ENCODE results near the gene ABLIM3. TPM values are rescaled to one million over a fixed set of nuclear protein-coding genes. Genes with fewer than 3 reads are reported as not detected.

The ABLIM3 gene
- total and polyA plus RNA-seq, 9 donors, result 33.2 to 131 (median 109) TPM

- H3K27ac ChIP-seq (ENCODE audit: low read length), result no peak overlapping the region
- no peaks in the 10 kb centered on the region for H3K27me3 ChIP-seq (ENCODE audit: control insufficient read depth, insufficient read depth, low read length)
- no peaks in the 10 kb centered on the region for H3K9me3 ChIP-seq (replicated peaks; ENCODE audit: control insufficient read depth, low read depth, low read length)
- no peak for DNase-seq
- H3K4me1 ChIP-seq (ENCODE audit: control insufficient read depth, insufficient read depth, low read length), result peaks cover 49% of the 10 kb centered on the region
- no peak overlapping the region for H3K4me3 ChIP-seq (ENCODE audit: low read length)
- no CpG with 5 or more reads among the region's 2 CpGs for WGBS (ENCODE audit: insufficient coverage)
- H3K36me3 ChIP-seq (ENCODE audit: control insufficient read depth, insufficient read depth, low read length), result peaks cover 30% of the 10 kb centered on the region
These were observed 75.2 kb downstream of the ABLIM3 start for GRCh38 chr5:149216496-149216895.

- Histone ChIP-seq H3K4me3 (ENCODE audit: low read length) (no peak overlapping the region), H3K4me1 (ENCODE audit: control insufficient read depth, insufficient read depth, low read length) (peaks cover 47% of the 10 kb centered on the region), H3K27ac (ENCODE audit: low read length) (no peak overlapping the region), H3K36me3 (ENCODE audit: control insufficient read depth, insufficient read depth, low read length) (peaks cover 30% of the 10 kb centered on the region), H3K27me3 (ENCODE audit: control insufficient read depth, insufficient read depth, low read length) (no peaks in the 10 kb centered on the region), H3K9me3 (replicated peaks; ENCODE audit: control insufficient read depth, low read depth, low read length) (no peaks in the 10 kb centered on the region)
- DNase-seq, result no peak
- WGBS (ENCODE audit: insufficient coverage), result 63% methylated on average over 2 of the region's 6 CpGs
These were observed 76.0 kb downstream of the ABLIM3 start for GRCh38 chr5:149217096-149217802.

GRCh38 chr5:149217803-149218155 is 76.5 kb downstream of the ABLIM3 start:
- DNase-seq, result no peak
- H3K4me1 ChIP-seq (ENCODE audit: control insufficient read depth, insufficient read depth, low read length), result peaks cover 45% of the 10 kb centered on the region
- no peaks in the 10 kb centered on the region for H3K9me3 ChIP-seq (replicated peaks; ENCODE audit: control insufficient read depth, low read depth, low read length)
- H3K4me3 ChIP-seq (ENCODE audit: low read length), result no peak overlapping the region
- no peak overlapping the region for H3K27ac ChIP-seq (ENCODE audit: low read length)
- WGBS (ENCODE audit: insufficient coverage), result 60% methylated on average over 2 of the region's 3 CpGs
- peaks cover 30% of the 10 kb centered on the region for H3K36me3 ChIP-seq (ENCODE audit: control insufficient read depth, insufficient read depth, low read length)
- no peaks in the 10 kb centered on the region for H3K27me3 ChIP-seq (ENCODE audit: control insufficient read depth, insufficient read depth, low read length)

DNA sequence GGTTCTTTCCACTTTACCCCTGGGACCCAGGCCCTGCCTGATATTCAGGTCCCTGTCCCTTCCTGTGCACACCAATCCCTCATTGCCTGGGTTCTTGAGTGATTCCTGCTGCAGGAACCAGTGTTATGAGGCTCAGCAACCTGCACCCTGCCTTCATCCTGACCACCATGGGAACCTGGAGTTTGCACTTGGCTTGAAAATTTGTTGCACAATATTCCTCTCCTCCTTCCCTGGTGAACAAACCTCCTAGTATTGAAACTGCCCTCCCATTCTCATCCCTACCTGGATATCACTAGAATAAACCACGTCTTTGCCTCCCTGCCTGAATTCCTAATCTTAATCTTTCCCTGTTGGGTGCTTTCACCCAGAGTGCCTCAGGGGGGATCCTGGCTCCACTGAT is 78.3 kb downstream of the ABLIM3 start:
- peaks cover 32% of the 10 kb centered on the region for H3K4me1 ChIP-seq (ENCODE audit: control insufficient read depth, insufficient read depth, low read length)
- no peaks in the 10 kb centered on the region for H3K9me3 ChIP-seq (replicated peaks; ENCODE audit: control insufficient read depth, low read depth, low read length)
- DNase-seq, result no peak
- no peak overlapping the region for H3K27ac ChIP-seq (ENCODE audit: low read length)
- H3K36me3 ChIP-seq (ENCODE audit: control insufficient read depth, insufficient read depth, low read length), result peaks cover 30% of the 10 kb centered on the region
- no peak overlapping the region for H3K4me3 ChIP-seq (ENCODE audit: low read length)
- no peaks in the 10 kb centered on the region for H3K27me3 ChIP-seq (ENCODE audit: control insufficient read depth, insufficient read depth, low read length)
- WGBS (ENCODE audit: insufficient coverage), result 86% methylated on average over 1 of the region's 1 CpG

DNA sequence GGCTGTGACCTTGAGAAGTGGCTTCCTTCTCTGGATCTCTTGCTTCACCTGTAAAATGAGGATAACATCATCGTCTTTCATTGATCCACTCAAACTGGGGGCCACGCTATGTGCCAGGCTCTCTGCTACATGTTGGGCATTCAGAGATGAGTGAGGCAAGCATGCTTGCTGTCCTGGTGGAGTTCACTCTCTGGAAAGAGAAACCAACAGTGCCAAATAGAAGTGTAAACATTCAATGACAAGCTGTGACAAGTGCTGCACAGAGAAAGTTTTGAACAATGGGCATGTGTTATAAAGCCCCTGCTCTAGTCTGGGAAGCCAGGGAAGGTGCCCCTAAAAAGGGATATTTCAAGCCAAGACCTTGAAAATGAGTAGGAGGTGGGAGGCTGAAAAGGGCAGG is 79.5 kb downstream of the ABLIM3 start:
- Histone ChIP-seq H3K4me3 (ENCODE audit: low read length) (no peak overlapping the region), H3K36me3 (ENCODE audit: control insufficient read depth, insufficient read depth, low read length) (peaks cover 27% of the 10 kb centered on the region), H3K27ac (ENCODE audit: low read length) (no peak overlapping the region), H3K4me1 (ENCODE audit: control insufficient read depth, insufficient read depth, low read length) (peaks cover 24% of the 10 kb centered on the region), H3K9me3 (replicated peaks; ENCODE audit: control insufficient read depth, low read depth, low read length) (no peaks in the 10 kb centered on the region), H3K27me3 (ENCODE audit: control insufficient read depth, insufficient read depth, low read length) (no peaks in the 10 kb centered on the region)
- WGBS (ENCODE audit: insufficient coverage), result 100% methylated on average over 1 of the region's 2 CpGs
- no peak for DNase-seq

DNA sequence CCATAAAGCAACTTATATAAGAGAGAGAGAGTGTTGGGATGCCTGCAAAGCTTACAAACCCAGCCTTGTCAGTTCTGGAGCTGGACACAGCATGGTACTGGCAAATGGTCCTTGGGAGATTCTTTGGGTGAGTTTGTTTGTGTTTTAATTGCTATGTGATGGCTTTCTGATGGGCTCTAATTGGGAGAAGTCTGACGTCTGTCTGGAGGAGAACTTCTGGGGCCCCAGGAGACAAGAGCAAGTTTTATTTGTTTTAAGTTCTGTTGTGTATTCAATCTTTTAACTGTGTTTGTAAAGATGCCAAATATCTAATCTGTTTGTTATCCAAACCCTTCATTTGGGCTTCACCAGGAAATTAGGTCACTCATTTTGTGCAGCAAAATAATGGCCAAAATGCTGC is 80.0 kb downstream of the ABLIM3 start:
- Histone ChIP-seq H3K27ac (ENCODE audit: low read length) (no peak overlapping the region), H3K36me3 (ENCODE audit: control insufficient read depth, insufficient read depth, low read length) (peaks cover 25% of the 10 kb centered on the region), H3K4me1 (ENCODE audit: control insufficient read depth, insufficient read depth, low read length) (peaks cover 22% of the 10 kb centered on the region), H3K4me3 (ENCODE audit: low read length) (no peak overlapping the region), H3K27me3 (ENCODE audit: control insufficient read depth, insufficient read depth, low read length) (no peaks in the 10 kb centered on the region), H3K9me3 (replicated peaks; ENCODE audit: control insufficient read depth, low read depth, low read length) (no peaks in the 10 kb centered on the region)
- no peak for DNase-seq
- 0% methylated on average over 1 of the region's 1 CpG for WGBS (ENCODE audit: insufficient coverage)

GRCh38 chr5:149221731-149222342 is 80.5 kb downstream of the ABLIM3 start:
- no peak overlapping the region for H3K27ac ChIP-seq (ENCODE audit: low read length)
- WGBS (ENCODE audit: insufficient coverage), result no CpG with 5 or more reads among the region's 4 CpGs
- H3K4me3 ChIP-seq (ENCODE audit: low read length), result no peak overlapping the region
- peaks cover 17% of the 10 kb centered on the region for H3K4me1 ChIP-seq (ENCODE audit: control insufficient read depth, insufficient read depth, low read length)
- H3K36me3 ChIP-seq (ENCODE audit: control insufficient read depth, insufficient read depth, low read length), result peaks cover 23% of the 10 kb centered on the region
- DNase-seq, result no peak
- H3K27me3 ChIP-seq (ENCODE audit: control insufficient read depth, insufficient read depth, low read length), result no peaks in the 10 kb centered on the region
- H3K9me3 ChIP-seq (replicated peaks; ENCODE audit: control insufficient read depth, low read depth, low read length), result no peaks in the 10 kb centered on the region

DNA sequence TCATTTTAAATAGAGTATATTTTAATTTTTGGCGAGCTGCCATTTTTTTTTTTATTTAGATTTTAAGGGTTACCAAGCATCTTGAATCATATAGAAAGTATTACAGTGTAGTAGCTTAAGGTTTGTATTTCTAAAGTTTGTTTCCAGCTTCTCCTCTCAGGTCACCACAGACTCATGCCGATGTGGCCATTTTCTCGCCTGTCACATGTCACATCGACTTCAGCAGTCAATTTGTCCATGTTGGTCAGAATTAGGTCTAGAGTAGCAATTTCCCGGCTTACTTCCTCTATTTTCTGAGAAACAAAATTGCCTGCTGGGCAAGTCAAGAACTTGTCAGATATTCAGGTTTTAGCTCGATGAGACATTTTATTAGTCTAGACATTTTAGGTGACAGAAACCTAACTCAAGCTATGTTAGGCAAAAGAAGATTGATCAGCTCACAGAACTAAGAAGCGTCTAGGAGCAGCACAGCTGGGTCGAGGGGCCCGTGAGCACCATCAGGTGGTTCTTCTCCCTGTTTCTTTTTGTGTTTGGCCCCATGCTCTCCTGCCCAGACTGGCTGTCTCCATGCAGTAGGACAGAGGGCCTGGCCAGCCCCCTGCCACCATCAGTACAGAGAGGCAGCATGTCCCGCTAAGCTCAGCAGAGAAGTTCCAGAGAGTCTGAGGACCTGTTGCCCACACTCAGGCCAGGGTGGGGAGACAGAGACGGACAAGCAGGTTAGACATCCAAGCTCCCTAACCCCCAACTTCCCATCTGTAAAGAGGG is 82.0 kb downstream of the ABLIM3 start:
- Histone ChIP-seq H3K9me3 (replicated peaks; ENCODE audit: control insufficient read depth, low read depth, low read length) (no peaks in the 10 kb centered on the region), H3K27ac (ENCODE audit: low read length) (peak overlapping the region; percentile 4), H3K36me3 (ENCODE audit: control insufficient read depth, insufficient read depth, low read length) (peaks cover 19% of the 10 kb centered on the region), H3K4me1 (ENCODE audit: control insufficient read depth, insufficient read depth, low read length) (peaks cover 12% of the 10 kb centered on the region), H3K27me3 (ENCODE audit: control insufficient read depth, insufficient read depth, low read length) (no peaks in the 10 kb centered on the region), H3K4me3 (ENCODE audit: low read length) (no peak overlapping the region)
- DNase-seq, result peak; percentile 61
- WGBS (ENCODE audit: insufficient coverage), result 82% methylated on average over 7 of the region's 11 CpGs

DNA sequence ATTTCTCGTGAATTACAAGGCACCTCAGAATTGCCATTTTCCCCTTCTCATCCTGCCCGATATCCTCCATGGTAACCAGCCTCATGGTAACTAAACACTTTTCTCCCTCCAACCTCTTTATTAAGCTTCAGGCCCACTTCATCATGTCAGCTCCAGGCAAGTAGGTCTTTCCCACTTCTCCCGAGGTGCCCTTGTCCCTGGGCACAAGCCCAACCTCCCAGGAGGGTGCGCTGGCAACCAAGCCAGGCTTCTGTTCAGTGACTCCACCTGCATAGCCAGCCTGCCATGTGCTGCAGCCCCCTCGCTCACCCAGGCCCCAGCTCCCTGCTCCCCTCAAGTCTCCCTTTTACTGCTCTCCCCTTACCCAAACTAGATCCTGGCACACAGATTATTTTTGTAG is 83.0 kb downstream of the ABLIM3 start:
- Histone ChIP-seq H3K4me1 (ENCODE audit: control insufficient read depth, insufficient read depth, low read length) (peaks cover 17% of the 10 kb centered on the region), H3K27ac (ENCODE audit: low read length) (no peak overlapping the region), H3K27me3 (ENCODE audit: control insufficient read depth, insufficient read depth, low read length) (no peaks in the 10 kb centered on the region), H3K9me3 (replicated peaks; ENCODE audit: control insufficient read depth, low read depth, low read length) (no peaks in the 10 kb centered on the region), H3K36me3 (ENCODE audit: control insufficient read depth, insufficient read depth, low read length) (peaks cover 13% of the 10 kb centered on the region), H3K4me3 (ENCODE audit: low read length) (no peak overlapping the region)
- WGBS (ENCODE audit: insufficient coverage), result 82% methylated on average over 4 of the region's 5 CpGs
- DNase-seq, result no peak

- no peak overlapping the region for H3K4me3 ChIP-seq (ENCODE audit: low read length)
- no CpG with 5 or more reads among the region's 2 CpGs for WGBS (ENCODE audit: insufficient coverage)
- peaks cover 2% of the 10 kb centered on the region for H3K36me3 ChIP-seq (ENCODE audit: control insufficient read depth, insufficient read depth, low read length)
- no peak overlapping the region for H3K27ac ChIP-seq (ENCODE audit: low read length)
- no peak for DNase-seq
- H3K4me1 ChIP-seq (ENCODE audit: control insufficient read depth, insufficient read depth, low read length), result peaks cover 24% of the 10 kb centered on the region
- no peaks in the 10 kb centered on the region for H3K27me3 ChIP-seq (ENCODE audit: control insufficient read depth, insufficient read depth, low read length)
- H3K9me3 ChIP-seq (replicated peaks; ENCODE audit: control insufficient read depth, low read depth, low read length), result no peaks in the 10 kb centered on the region
These were observed 86.0 kb downstream of the ABLIM3 start for GRCh38 chr5:149227168-149227826.
